Naive B cell (primary cell): ENCODE results near the gene BRINP3. TPM values are rescaled to one million over a fixed set of nuclear protein-coding genes. Genes with fewer than 3 reads are reported as not detected.

Experiments
- ATAC-seq, 2 donors: fragments of 150-1000 bp; cut with Tn5 transposase; 2 replicates each; pipeline ENCODE4 v1.10.0; 2021; ENCODE audit warnings: low read depth in 2 of 2, mild to moderate bottlenecking in 2 of 2, moderate library complexity in 2 of 2
- DNase-seq: peaks from one replicate; pipeline ENCODE4 v3.0.0; 2022
- H3K27ac Mint-ChIP-seq, 6 donors: one replicate each; pipeline ENCODE4 v1.8.0; 2020 to 2022; ENCODE audit warnings: mild to moderate bottlenecking in 6 of 6, mixed read lengths in 6 of 6, moderate library complexity in 5 of 6, inconsistent platforms in 2 of 6
- H3K27me3 Mint-ChIP-seq, 3 donors: one replicate each; pipeline ENCODE4 v1.8.0; 2021 to 2022; ENCODE audit warnings: mixed read lengths in 3 of 3, mild to moderate bottlenecking in 1 of 3
- H3K36me3 Mint-ChIP-seq, 2 donors: one replicate each; pipeline ENCODE4 v1.8.0; 2020 to 2022; ENCODE audit warnings: mixed read lengths in 2 of 2, inconsistent platforms in 1 of 2, mild to moderate bottlenecking in 1 of 2
- H3K4me1 Mint-ChIP-seq, 3 donors: one replicate each; pipeline ENCODE4 v1.8.0; 2020 to 2022; ENCODE audit warnings: mixed read lengths in 3 of 3, inconsistent platforms in 1 of 3, mild to moderate bottlenecking in 1 of 3, moderate library complexity in 1 of 3
- H3K4me3 Mint-ChIP-seq, 8 donors: one replicate each; pipeline ENCODE4 v1.8.0; 2020 to 2022; ENCODE audit warnings: mild to moderate bottlenecking in 8 of 8, mixed read lengths in 8 of 8, moderate library complexity in 8 of 8, inconsistent platforms in 2 of 8
- H3K9me3 Mint-ChIP-seq, 7 donors: one replicate each; pipeline ENCODE4 v1.8.0; 2020 to 2022; ENCODE audit warnings: mixed read lengths in 7 of 7, mild to moderate bottlenecking in 5 of 7, inconsistent platforms in 2 of 7, moderate library complexity in 1 of 7
- polyA plus RNA-seq, 6 donors: library from polyadenylated mRNA; unstranded; fragments of 300-500 nt; fragmentation: Illumina TruSeq; gene quantifications; one replicate each; pipeline ENCODE4 v1.2.3, GENCODE V29; 2021; ENCODE audit warnings: low read depth in 6 of 6

The BRINP3 gene
- polyA plus RNA-seq, 6 donors from 2014 or later, result not detected

DNA sequence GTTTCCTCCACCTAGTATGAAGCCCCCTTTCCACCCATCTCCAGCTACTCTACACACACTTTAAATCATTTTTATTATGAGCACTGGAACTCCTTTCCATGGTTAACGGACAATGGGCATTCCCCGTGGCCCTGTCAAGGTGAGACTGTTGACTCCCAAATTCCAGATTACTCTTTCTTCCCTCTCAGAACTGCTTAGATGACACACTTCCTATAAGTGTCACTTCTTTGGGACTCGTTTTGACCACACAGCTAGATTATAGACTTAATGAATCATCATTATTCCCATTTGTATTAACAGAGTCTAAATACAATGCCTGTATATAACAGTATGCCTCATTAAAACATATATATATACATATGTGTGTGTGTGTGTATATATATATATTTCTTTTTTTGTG is 215.1 kb downstream of the BRINP3 start:
- Mint-ChIP-seq H3K27me3 (no peaks in the 10 kb centered on the region), H3K9me3 (peaks cover 0 to 4% (median 0%) of the 10 kb centered on the region in 7 donors), H3K4me3 (no peak overlapping the region), H3K4me1 (no peaks in the 10 kb centered on the region), H3K27ac (no peak overlapping the region), H3K36me3 (no peaks in the 10 kb centered on the region)
- ATAC-seq (no peak), DNase-seq (no peak)

DNA sequence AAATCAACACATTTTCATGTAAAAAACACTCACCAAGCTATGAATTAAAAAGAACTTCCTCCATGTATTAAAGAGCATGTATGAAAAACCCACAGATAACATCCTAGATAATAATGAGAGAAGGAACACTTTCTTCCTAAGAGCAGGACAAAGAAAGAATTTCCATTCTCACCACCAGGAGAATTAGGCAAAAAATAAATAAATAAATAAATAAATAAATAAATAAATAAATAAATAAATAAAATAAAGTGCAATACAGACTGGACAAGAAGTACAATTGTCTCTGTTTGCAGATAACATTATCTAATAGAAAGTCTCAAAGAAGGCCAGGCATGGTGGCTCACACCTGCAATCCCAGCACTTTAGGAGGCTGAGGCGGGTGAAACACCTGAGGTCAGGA is 218.2 kb downstream of the BRINP3 start:
- Mint-ChIP-seq H3K4me1 (no peaks in the 10 kb centered on the region), H3K9me3 (peaks cover 0 to 19% (median 6%) of the 10 kb centered on the region in 7 donors), H3K27ac (no peak overlapping the region), H3K4me3 (no peak overlapping the region), H3K36me3 (no peaks in the 10 kb centered on the region), H3K27me3 (no peaks in the 10 kb centered on the region)
- DNase-seq, result no peak
- no peak for ATAC-seq

DNA sequence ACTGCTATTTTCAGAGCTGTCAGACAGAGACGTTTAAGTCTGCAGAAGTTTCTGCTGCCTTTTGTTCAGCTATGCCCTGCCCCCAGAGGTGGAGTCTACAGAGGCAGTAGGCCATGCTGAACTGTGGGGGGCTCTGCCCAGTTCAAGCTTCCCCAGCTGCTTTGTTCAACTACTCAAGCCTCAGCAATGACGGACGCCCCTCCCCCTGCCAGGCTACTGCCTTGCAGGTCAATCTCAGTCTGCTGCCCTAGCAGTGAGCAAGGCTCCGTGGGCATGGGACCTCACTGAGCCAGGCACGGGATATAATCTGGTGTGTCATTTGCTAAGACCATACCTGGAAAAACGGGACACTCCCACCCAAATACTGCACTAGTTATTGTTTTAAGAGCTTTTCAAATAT is 219.7 kb downstream of the BRINP3 start:
- Mint-ChIP-seq H3K9me3 (peaks cover 6 to 19% (median 7%) of the 10 kb centered on the region in 7 donors), H3K4me3 (no peak overlapping the region), H3K36me3 (no peaks in the 10 kb centered on the region), H3K4me1 (no peaks in the 10 kb centered on the region), H3K27me3 (no peaks in the 10 kb centered on the region), H3K27ac (no peak overlapping the region)
- no peak for DNase-seq
- no peak for ATAC-seq

DNA sequence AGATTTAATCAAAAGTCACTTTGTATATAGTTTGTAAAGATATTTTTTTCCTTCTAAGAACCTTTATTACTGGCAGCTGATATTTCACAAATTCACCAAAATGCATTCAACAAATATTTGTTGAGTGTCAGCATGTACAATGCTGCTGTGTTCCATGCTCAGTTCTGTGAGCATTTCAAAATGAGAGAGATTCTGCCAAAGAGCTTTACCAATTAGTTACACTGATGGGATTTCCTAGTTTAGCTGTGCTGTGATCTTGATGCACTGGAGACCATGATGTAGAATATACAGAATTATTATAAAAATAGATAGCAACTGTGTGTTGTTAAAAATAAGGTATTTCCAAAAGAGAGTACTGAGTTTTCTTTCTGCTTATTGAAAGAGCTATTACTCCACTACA is 225.6 kb downstream of the BRINP3 start:
- Mint-ChIP-seq H3K27ac (no peak overlapping the region), H3K27me3 (no peaks in the 10 kb centered on the region), H3K4me1 (no peaks in the 10 kb centered on the region), H3K9me3 (peaks cover 6 to 17% (median 12%) of the 10 kb centered on the region in 7 donors), H3K4me3 (no peak overlapping the region), H3K36me3 (no peaks in the 10 kb centered on the region)
- no peak for DNase-seq
- ATAC-seq, result no peak

DNA sequence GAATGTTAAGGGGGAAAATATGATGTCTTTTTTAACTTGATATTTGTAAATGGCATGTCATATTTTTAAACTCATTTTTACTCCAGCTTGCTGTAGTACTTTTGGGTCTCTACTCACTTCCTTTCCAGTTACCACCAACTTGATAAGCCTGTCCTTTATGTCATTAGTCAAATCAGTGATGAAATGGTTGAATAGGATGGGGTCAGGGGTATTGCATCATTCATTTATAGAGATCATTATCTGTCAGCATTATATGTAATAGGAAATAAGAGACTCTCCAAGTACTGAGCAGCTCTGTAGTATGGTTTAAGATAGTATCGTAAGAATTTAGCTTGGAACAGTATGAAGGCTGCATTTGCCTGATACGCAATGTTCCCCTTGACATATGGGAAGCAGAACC is 227.3 kb downstream of the BRINP3 start:
- Mint-ChIP-seq H3K4me1 (no peaks in the 10 kb centered on the region), H3K4me3 (no peak overlapping the region), H3K36me3 (no peaks in the 10 kb centered on the region), H3K27ac (no peak overlapping the region), H3K9me3 (peaks cover 0 to 17% (median 7%) of the 10 kb centered on the region in 7 donors), H3K27me3 (no peaks in the 10 kb centered on the region)
- ATAC-seq (no peak), DNase-seq (no peak)

DNA sequence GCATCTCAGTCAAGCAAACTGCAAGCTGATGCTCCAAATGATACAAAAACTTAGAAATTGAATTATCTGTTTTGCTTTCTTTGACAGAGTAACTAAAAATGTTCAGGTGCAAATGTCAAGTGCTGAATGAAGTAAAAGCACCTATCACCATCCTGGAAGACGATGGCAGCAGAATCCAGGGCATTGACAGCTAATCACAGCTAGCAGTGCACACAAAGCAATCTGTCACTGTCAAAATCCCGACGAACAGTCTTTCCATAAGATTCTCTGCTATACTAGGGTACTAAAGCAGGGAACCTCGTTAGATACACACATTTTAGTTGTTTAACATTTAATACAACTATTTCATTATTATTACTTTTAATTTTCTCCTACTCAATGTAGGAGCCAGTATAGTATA is 233.3 kb downstream of the BRINP3 start:
- DNase-seq (no peak), ATAC-seq (no peak)
- Mint-ChIP-seq H3K9me3 (peaks cover 0 to 2% (median 0%) of the 10 kb centered on the region in 7 donors), H3K4me3 (no peak overlapping the region), H3K4me1 (no peaks in the 10 kb centered on the region), H3K27ac (no peak overlapping the region), H3K36me3 (no peaks in the 10 kb centered on the region), H3K27me3 (no peaks in the 10 kb centered on the region)

DNA sequence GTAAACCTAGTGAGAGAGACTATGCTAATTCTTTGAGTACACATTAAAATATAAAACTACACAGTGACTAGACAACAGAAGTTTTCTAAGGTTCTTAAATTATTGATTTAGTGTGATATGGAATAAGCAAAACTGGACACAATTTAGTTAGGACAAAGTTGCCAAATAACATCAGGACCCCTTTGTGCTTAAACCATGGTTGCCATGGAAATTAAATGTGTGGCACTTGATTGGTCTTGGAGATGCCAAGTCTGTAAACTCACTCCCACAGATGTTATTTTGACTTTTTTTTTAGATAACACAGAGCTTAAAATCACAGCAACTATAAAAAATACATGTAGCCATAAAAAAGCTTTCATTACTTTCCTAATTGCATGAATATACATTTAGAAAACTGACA is 234.6 kb downstream of the BRINP3 start:
- Mint-ChIP-seq H3K9me3 (peaks cover 0 to 6% (median 0%) of the 10 kb centered on the region in 7 donors), H3K27ac (no peak overlapping the region), H3K4me1 (no peaks in the 10 kb centered on the region), H3K27me3 (no peaks in the 10 kb centered on the region), H3K4me3 (no peak overlapping the region), H3K36me3 (no peaks in the 10 kb centered on the region)
- DNase-seq, result no peak
- ATAC-seq, result no peak

DNA sequence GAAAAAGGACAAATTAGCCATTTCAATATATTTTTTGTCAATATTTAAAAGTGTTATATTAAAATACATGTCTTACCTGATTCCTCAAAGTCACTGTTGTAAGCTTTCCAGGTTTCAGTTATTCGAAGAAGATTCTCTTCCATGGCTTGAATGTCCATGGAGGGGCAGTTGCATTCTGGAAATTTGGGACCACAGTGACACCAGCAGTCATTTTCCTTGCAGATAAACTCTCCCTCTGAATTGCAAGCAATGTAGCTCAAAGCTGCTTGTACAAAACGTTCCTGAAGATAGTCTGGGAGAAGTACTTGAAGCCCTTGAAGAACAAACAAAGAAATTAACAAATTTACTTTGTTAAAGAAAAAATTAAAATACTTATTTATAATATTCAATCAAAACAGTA is 251.7 kb downstream of the BRINP3 start:
- no peaks in the 10 kb centered on the region for H3K4me1 Mint-ChIP-seq
- no peaks in the 10 kb centered on the region for H3K36me3 Mint-ChIP-seq
- no peak for DNase-seq
- H3K27ac Mint-ChIP-seq, result no peak overlapping the region
- peaks cover 0 to 11% (median 4%) of the 10 kb centered on the region in 7 donors for H3K9me3 Mint-ChIP-seq
- H3K27me3 Mint-ChIP-seq, result no peaks in the 10 kb centered on the region
- H3K4me3 Mint-ChIP-seq, result no peak overlapping the region
- no peak for ATAC-seq

DNA sequence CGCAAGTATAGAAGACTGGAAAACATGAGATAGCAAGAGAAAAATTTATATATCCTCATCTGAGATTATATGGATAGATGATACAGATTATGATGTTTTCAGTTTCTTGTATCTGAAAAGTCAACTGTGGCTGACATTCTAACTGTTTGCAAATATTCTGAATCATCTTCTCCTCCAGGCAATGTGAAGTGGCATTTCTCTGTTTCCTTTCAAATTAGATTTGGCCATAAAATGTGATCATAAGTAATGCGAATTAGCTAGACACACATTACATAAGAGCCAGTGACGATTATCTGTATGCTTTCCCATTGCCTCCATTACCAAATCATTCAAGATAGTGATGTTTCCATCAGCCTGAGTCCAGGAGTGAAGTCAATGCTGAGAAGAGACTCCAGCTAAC is 265.2 kb downstream of the BRINP3 start:
- no peaks in the 10 kb centered on the region for H3K4me1 Mint-ChIP-seq
- H3K27ac Mint-ChIP-seq, result no peak overlapping the region
- H3K27me3 Mint-ChIP-seq, result no peaks in the 10 kb centered on the region
- H3K4me3 Mint-ChIP-seq, result no peak overlapping the region
- ATAC-seq (no peak), DNase-seq (no peak)
- peaks cover 0 to 4% (median 0%) of the 10 kb centered on the region in 7 donors for H3K9me3 Mint-ChIP-seq
- H3K36me3 Mint-ChIP-seq, result no peaks in the 10 kb centered on the region

DNA sequence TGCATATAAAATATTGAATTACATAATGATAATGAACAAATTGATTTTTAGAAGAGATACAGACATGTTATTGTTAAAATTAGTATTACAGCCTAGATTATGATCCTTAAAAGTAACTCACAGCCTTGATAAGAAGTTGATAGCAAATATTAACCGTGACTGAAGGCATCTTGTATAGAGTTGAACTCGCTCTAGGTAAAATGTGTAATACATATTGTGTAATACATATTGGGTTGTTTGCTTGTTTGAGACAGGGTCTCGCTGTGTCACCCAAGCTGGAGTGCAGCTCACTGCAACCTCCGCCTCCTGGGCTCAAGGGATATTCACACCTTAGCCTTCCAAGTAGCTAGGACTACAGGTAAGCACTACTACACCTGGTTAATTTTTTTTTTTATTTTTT is 269.9 kb downstream of the BRINP3 start:
- no peak overlapping the region for H3K27ac Mint-ChIP-seq
- no peak for DNase-seq
- no peaks in the 10 kb centered on the region for H3K4me1 Mint-ChIP-seq
- H3K36me3 Mint-ChIP-seq, result no peaks in the 10 kb centered on the region
- no peak overlapping the region for H3K4me3 Mint-ChIP-seq
- H3K27me3 Mint-ChIP-seq, result no peaks in the 10 kb centered on the region
- no peak for ATAC-seq
- H3K9me3 Mint-ChIP-seq, result peaks cover 0 to 2% (median 0%) of the 10 kb centered on the region in 7 donors

DNA sequence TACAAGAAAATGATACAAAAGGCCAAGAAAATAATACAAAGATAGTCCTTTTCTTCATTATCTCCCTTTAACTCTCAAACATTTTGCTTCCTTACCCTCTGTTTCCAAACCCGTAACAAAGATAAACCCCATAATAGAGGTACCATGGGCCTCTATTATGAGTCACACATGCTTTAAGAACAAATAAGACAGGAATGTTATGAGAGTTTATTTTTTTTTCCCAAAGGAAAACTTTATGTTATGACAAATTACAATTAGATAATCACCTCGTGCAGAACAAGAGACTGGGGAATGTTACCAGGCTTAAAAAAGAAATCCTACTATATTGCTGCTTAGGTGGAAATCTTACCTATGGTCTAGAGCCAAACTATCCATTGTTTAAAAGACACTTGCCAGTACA is 272.0 kb downstream of the BRINP3 start:
- H3K27me3 Mint-ChIP-seq, result no peaks in the 10 kb centered on the region
- H3K36me3 Mint-ChIP-seq, result no peaks in the 10 kb centered on the region
- no peak overlapping the region for H3K27ac Mint-ChIP-seq
- peaks cover 0 to 10% (median 5%) of the 10 kb centered on the region in 7 donors for H3K9me3 Mint-ChIP-seq
- no peak for ATAC-seq
- no peaks in the 10 kb centered on the region for H3K4me1 Mint-ChIP-seq
- H3K4me3 Mint-ChIP-seq, result no peak overlapping the region
- no peak for DNase-seq

DNA sequence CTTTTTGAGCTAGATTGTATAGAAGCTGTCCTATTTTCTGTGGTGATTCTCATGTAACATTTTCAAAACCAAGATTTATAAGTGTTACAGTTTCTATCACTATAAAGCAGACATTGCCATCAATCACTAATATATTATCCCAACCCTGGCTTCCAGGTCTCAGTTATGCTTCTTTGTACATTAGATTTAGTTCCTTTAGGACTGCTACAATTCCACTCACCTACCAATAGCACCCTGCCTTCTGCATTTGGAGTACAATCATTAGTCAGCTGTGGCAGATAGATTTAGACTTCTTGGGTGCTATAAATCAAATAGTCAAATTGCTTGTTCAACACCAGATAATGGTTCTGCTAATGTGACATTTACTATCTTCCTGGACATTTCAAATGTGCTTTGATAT is 281.6 kb downstream of the BRINP3 start:
- Mint-ChIP-seq H3K9me3 (peaks cover under 1 to 16% (median 8%) of the 10 kb centered on the region in 7 donors), H3K4me1 (no peaks in the 10 kb centered on the region), H3K27ac (no peak overlapping the region)

DNA sequence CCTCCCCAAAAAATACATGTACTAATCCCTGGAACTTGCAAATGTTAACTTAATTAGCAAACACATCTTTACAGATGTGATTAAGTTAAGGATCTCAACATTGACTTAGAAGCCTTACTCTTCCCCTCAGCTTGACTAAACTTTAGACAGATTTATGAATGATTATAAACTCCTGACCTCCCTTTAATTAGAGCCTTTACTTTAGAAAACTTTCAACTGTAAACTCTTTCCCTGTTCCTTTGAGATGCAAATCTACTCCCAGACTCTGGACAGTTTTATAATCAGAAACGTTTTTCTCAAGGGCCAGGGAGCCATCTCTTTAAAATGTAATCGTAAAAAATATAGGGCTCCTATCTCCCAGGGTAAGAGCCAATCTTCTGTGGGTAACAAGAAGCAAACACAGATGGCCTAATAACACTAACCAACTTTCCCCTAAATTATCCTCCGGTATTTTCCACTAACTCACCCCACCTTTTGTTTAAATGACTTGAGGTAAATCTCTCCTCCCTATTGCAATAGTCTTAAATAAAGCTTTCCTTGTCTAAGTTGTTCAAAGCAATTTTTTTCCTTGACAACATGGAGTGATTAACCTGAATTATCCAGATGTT is 284.1 kb downstream of the BRINP3 start:
- Mint-ChIP-seq H3K36me3 (no peaks in the 10 kb centered on the region), H3K4me1 (no peaks in the 10 kb centered on the region), H3K27me3 (no peaks in the 10 kb centered on the region), H3K27ac (no peak overlapping the region), H3K9me3 (peaks cover 0 to 5% (median 2%) of the 10 kb centered on the region in 7 donors), H3K4me3 (no peak overlapping the region)
- ATAC-seq, result no peak
- no peak for DNase-seq

More for the DNA sequence above, 281.6 kb downstream of the BRINP3 start:
- H3K4me3 Mint-ChIP-seq, result no peak overlapping the region
- no peaks in the 10 kb centered on the region for H3K27me3 Mint-ChIP-seq
- no peaks in the 10 kb centered on the region for H3K36me3 Mint-ChIP-seq
- DNase-seq (no peak), ATAC-seq (no peak)

DNA sequence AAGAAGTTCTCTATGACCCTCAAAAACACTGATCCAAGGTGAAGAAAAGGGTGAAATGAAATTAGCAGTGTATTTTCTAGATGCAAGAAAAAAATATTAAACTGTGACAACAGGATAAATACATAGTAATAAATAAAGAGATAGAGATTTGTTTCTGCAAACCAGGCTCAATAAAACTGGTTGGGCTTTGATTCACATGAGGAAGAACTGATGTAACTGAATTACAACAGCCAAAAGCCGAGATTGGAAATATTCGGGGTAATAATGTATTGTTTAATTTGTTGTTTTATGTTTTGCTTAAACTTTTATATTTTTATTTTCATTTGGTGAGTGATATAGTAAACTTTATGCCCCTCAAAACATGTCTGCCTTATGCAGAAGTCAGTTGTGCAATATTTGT is 285.0 kb downstream of the BRINP3 start:
- no peak for DNase-seq
- Mint-ChIP-seq H3K27ac (no peak overlapping the region), H3K4me3 (no peak overlapping the region), H3K27me3 (no peaks in the 10 kb centered on the region), H3K9me3 (peaks cover 0 to 3% (median 0%) of the 10 kb centered on the region in 7 donors), H3K4me1 (no peaks in the 10 kb centered on the region), H3K36me3 (no peaks in the 10 kb centered on the region)
- ATAC-seq, result no peak

DNA sequence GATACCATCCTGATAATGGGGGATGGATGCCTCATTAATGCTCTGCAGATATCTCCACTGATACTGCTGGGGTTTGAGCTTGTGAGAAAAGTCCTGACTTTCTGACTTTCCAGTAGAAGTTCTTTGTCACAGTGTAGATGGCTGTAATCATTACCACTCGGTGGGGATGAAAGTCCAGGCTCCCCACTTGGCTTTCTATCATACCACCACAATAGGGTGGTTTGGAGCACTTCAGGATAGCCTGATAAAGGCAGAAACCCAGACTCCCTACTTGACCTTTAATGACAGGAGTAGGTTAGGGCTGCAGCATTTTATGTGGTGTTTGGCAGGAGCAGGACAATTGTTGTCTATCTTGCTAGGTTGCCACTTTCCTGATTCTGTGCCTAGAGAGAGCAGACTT is 294.1 kb downstream of the BRINP3 start:
- ATAC-seq (no peak), DNase-seq (no peak)
- peaks cover 0 to 5% (median 2%) of the 10 kb centered on the region in 7 donors for H3K9me3 Mint-ChIP-seq
- no peak overlapping the region for H3K4me3 Mint-ChIP-seq
- H3K27me3 Mint-ChIP-seq, result no peaks in the 10 kb centered on the region
- no peaks in the 10 kb centered on the region for H3K36me3 Mint-ChIP-seq
- no peaks in the 10 kb centered on the region for H3K4me1 Mint-ChIP-seq
- H3K27ac Mint-ChIP-seq, result no peak overlapping the region
